Skeletal muscle tissue (tissue), 4 donors: ENCODE measurements around the gene CRHR1. TPM values are rescaled to one million over a fixed set of nuclear protein-coding genes. Genes with fewer than 3 reads are reported as not detected.

ENCODE experiments used
- H3K27ac ChIP-seq: one replicate; pipeline ENCODE4 v1.7.0; 2013; ENCODE audit warnings: mild to moderate bottlenecking, low read depth, low read length, inconsistent platforms
- H3K27me3 ChIP-seq, 3 donors: one replicate each; pipeline ENCODE4 v1.7.0; 2013; ENCODE audit warnings: low read length in 3 of 3; ENCODE audit not compliant: control insufficient read depth in 3 of 3, insufficient read depth in 3 of 3
- H3K36me3 ChIP-seq, 3 donors: one replicate each; pipeline ENCODE4 v1.7.0; 2013; ENCODE audit warnings: low read length in 3 of 3; ENCODE audit not compliant: control insufficient read depth in 3 of 3, insufficient read depth in 3 of 3
- H3K4me1 ChIP-seq, 3 donors: one replicate each; pipeline ENCODE4 v1.7.0; 2013; ENCODE audit warnings: low read length in 3 of 3, mild to moderate bottlenecking in 3 of 3; ENCODE audit not compliant: control insufficient read depth in 3 of 3, insufficient read depth in 3 of 3
- H3K4me3 ChIP-seq, 3 donors: one replicate each; pipeline ENCODE4 v1.7.0; 2013; ENCODE audit warnings: low read length in 3 of 3
- H3K9ac ChIP-seq, 3 donors: one replicate each; pipeline ENCODE4 v1.7.0; 2013; ENCODE audit warnings: low read length in 3 of 3, mild to moderate bottlenecking in 3 of 3, moderate library complexity in 2 of 3, low read depth in 1 of 3
- H3K9me3 ChIP-seq, 3 donors: one replicate each; pipeline ENCODE4 v1.7.0; 2013; ENCODE audit warnings: low read length in 3 of 3; ENCODE audit not compliant: control insufficient read depth in 3 of 3
- total RNA-seq: library from RNA; depleted of rRNA; stranded (reverse); fragments of >200 nt; gene quantifications from one replicate; pipeline ENCODE4 v1.2.3, GENCODE V29; 2014
- donor health status: Osteomylitis.

CRHR1 gene
- total RNA-seq, 1 donor from 2014 or later, result 0.52 TPM

DNA sequence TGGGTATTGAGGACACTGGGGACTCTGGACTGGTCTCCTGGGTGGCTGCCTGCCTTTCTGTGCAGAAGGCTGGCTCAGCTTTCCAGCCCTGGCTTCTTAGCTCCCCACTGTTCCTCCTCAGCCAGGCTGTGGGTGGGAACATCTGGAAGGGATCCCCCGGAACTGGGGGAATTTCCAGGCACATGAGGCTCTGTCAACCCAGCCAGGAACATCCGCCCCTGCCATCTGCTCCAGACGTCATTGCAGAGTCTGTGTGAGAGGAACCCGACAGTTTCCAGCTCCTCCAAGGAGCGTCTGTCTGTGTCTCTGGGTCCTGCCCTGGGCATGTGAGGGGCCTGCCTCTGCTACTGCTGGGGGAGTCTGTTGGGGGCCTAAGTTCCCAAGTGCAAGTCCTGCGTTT is 36.2 kb upstream of the CRHR1 start:
- no peak overlapping the region for H3K27ac ChIP-seq
- H3K4me1 ChIP-seq, result peaks cover 6 to 15% (median 12%) of the 10 kb centered on the region in 3 donors
- H3K4me3 ChIP-seq, result no peak overlapping the region
- no peaks in the 10 kb centered on the region for H3K36me3 ChIP-seq
- H3K9ac ChIP-seq, result no peak overlapping the region
- no peaks in the 10 kb centered on the region for H3K9me3 ChIP-seq
- peaks cover 2 to 22% (median 2%) of the 10 kb centered on the region in 3 donors for H3K27me3 ChIP-seq

- H3K4me1 ChIP-seq, result peaks cover 2 to 11% (median 8%) of the 10 kb centered on the region in 3 donors
- peaks cover 2 to 26% (median 8%) of the 10 kb centered on the region in 3 donors for H3K27me3 ChIP-seq
Observed at GRCh38 chr17:45748731-45749310, 35.3 kb upstream of the CRHR1 start.

DNA sequence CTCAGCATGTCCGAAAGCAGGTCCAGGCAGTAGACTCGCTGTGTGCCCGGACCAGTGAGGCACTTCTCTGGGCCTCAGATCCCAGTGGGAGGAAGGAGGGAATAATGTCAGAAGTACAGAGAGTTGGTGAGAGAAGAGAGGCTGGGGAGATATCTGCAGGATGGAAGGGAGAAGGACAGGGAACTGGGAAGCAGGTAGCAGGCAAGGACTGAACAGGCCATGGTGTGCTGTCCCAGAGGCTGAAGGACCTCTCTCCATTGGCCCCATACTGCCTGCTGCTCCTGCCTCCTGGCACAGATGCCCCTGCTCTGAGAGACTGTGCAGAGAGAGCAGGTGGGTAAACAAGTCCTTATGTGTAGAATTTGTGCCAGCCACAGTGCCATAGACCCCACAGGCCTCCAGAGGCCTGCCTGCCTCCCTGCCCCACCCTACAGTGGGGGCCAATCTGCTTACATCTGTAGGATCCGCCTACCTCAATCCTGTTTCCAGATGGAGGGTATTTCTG is 34.2 kb upstream of the CRHR1 start:
- Histone ChIP-seq H3K27me3 (peaks cover 4 to 24% (median 9%) of the 10 kb centered on the region in 3 donors), H3K9me3 (no peaks in the 10 kb centered on the region), H3K27ac (no peak overlapping the region), H3K4me3 (no peak overlapping the region), H3K4me1 (peaks cover 0 to 8% (median 5%) of the 10 kb centered on the region in 3 donors), H3K36me3 (no peaks in the 10 kb centered on the region), H3K9ac (no peak overlapping the region)

More at GRCh38 chr17:45748731-45749310, 35.3 kb upstream of the CRHR1 start:
- H3K27ac ChIP-seq, result no peak overlapping the region
- no peaks in the 10 kb centered on the region for H3K9me3 ChIP-seq
- H3K36me3 ChIP-seq, result no peaks in the 10 kb centered on the region
- no peak overlapping the region for H3K9ac ChIP-seq
- no peak overlapping the region for H3K4me3 ChIP-seq

DNA sequence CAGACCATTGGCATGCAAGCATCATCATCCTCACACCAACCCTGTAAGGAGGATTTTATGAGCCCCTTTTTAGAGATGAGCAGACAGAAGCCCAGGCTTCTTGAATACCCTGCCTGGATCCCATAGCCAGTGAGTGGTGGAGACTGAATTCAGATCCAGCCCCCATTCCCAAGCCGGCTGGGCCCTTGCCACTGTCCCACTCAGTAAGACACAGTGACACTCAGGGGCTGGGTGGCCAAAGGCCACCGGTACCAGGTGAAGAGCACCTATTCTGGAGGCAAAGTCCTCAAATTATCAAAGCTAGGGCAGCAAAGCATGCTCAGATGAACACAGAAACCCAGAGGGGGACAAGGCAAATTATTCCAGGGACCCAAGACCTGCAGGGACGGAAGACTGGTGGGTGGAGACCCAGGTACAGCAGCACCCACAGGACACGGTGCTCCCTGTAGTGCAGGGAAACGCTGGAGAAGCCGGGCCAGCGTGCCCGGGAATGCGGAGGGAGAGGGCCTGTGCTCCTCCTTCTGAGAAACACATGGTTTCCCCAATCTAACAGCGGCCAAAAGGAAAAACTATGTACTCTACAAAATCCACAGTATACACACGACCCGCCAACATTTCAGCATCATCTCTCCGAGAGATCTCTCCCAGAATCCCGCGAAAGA is 33.2 kb upstream of the CRHR1 start:
- H3K27ac ChIP-seq, result no peak overlapping the region
- no peaks in the 10 kb centered on the region for H3K9me3 ChIP-seq
- peaks cover 0 to 5% (median 4%) of the 10 kb centered on the region in 3 donors for H3K4me1 ChIP-seq
- H3K36me3 ChIP-seq, result no peaks in the 10 kb centered on the region
- no peak overlapping the region for H3K9ac ChIP-seq
- H3K27me3 ChIP-seq, result peaks cover 9 to 33% (median 16%) of the 10 kb centered on the region in 3 donors
- H3K4me3 ChIP-seq, result no peak overlapping the region

DNA sequence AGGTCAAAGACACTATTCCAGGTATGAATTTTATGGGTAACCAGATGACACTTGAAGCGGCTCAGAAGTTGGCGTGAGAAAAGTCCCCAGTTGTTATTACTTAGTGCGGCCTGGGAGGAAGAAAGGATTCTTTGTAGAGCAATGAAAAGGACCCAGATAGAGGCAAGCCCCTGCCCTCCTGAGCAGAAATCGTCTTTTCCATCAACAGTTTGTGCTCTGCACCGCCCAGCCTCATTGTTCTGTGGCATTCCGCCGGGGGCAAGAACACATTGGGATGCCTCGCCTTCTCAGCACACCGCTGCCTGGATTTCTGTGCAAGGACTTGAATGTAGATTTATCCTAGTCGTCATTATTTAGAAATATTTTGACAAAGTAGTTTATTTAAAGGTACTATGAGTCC is 32.7 kb upstream of the CRHR1 start:
- Histone ChIP-seq H3K36me3 (no peaks in the 10 kb centered on the region), H3K27ac (no peak overlapping the region), H3K9ac (no peak overlapping the region), H3K27me3 (peaks cover 14 to 39% (median 20%) of the 10 kb centered on the region in 3 donors), H3K9me3 (no peaks in the 10 kb centered on the region), H3K4me1 (peaks cover 0 to 1% (median 0%) of the 10 kb centered on the region in 3 donors), H3K4me3 (no peak overlapping the region)

GRCh38 chr17:45752246-45752645 is 31.9 kb upstream of the CRHR1 start:
- no peak overlapping the region for H3K27ac ChIP-seq
- H3K4me3 ChIP-seq, result no peak overlapping the region
- H3K9me3 ChIP-seq, result no peaks in the 10 kb centered on the region
- peaks cover 17 to 44% (median 26%) of the 10 kb centered on the region in 3 donors for H3K27me3 ChIP-seq
- no peak overlapping the region for H3K9ac ChIP-seq
- no peaks in the 10 kb centered on the region for H3K4me1 ChIP-seq
- H3K36me3 ChIP-seq, result no peaks in the 10 kb centered on the region

GRCh38 chr17:45753645-45754225 is 30.4 kb upstream of the CRHR1 start:
- H3K27me3 ChIP-seq, result peaks cover 21 to 49% (median 31%) of the 10 kb centered on the region in 3 donors
- H3K4me1 ChIP-seq, result no peaks in the 10 kb centered on the region
- no peak overlapping the region for H3K9ac ChIP-seq
- H3K36me3 ChIP-seq, result no peaks in the 10 kb centered on the region
- no peaks in the 10 kb centered on the region for H3K9me3 ChIP-seq
- no peak overlapping the region for H3K4me3 ChIP-seq
- H3K27ac ChIP-seq, result no peak overlapping the region

- H3K9me3 ChIP-seq, result no peaks in the 10 kb centered on the region
- H3K36me3 ChIP-seq, result no peaks in the 10 kb centered on the region
- H3K9ac ChIP-seq, result no peak overlapping the region
- H3K4me1 ChIP-seq, result no peaks in the 10 kb centered on the region
- no peak overlapping the region for H3K4me3 ChIP-seq
- peaks cover 21 to 49% (median 32%) of the 10 kb centered on the region in 3 donors for H3K27me3 ChIP-seq
- no peak overlapping the region for H3K27ac ChIP-seq
Observed at GRCh38 chr17:45755050-45755449, 29.1 kb upstream of the CRHR1 start.

- H3K27me3 ChIP-seq, result peaks cover 18 to 42% (median 32%) of the 10 kb centered on the region in 3 donors
- H3K36me3 ChIP-seq, result no peaks in the 10 kb centered on the region
- H3K4me1 ChIP-seq, result no peaks in the 10 kb centered on the region
- H3K4me3 ChIP-seq, result no peak overlapping the region
- no peak overlapping the region for H3K27ac ChIP-seq
- no peaks in the 10 kb centered on the region for H3K9me3 ChIP-seq
- no peak overlapping the region for H3K9ac ChIP-seq
Observed at GRCh38 chr17:45756266-45756991, 27.7 kb upstream of the CRHR1 start.
